Thyroid gland (tissue), 4 donors: ENCODE results near the gene FHOD3.

Source experiments
- POLR2A ChIP-seq, 2 donors: fragments of 450-650 bp; IDR thresholded peaks; one replicate each; pipeline ENCODE4 v1.6.1; 2017; ENCODE audit warnings: antibody characterized with exemption in 2 of 2, mild to moderate bottlenecking in 2 of 2, moderate library complexity in 1 of 2
- TF ChIP-seq, protein P1 (sequence below), 6 experiments: fragments of 200-600 bp in 3 of 6; fragments of 450-650 bp in 3 of 6; sonication (generic) in 3 of 6; IDR thresholded peaks; one replicate each; pipeline ENCODE4 v1.5.1; 2016 to 2019; ENCODE audit warnings: antibody characterized with exemption in 6 of 6, mild to moderate bottlenecking in 2 of 6, inconsistent platforms in 1 of 6, moderate library complexity in 1 of 6

DNA sequence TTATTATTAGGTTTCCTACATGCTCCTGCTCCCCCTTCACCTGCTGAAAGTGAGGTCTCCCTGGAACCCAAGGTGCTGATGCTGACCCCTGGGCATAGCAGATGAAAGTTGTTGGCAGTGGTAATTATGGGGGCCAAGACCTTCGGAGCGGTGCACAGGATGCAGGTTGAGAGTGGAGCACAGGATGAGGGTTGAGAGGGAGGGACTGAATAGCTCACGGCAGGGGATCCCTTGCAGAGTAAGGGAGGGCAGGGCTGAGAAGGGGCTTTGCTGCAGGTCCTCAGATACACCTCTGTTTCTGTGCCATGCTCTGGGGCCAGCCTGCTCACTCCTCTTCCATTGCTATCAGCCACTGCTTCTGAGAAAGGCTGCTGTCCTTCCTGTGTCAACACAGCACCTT is 163.3 kb downstream of the FHOD3 start:
- TF ChIP-seq, protein P1, sequence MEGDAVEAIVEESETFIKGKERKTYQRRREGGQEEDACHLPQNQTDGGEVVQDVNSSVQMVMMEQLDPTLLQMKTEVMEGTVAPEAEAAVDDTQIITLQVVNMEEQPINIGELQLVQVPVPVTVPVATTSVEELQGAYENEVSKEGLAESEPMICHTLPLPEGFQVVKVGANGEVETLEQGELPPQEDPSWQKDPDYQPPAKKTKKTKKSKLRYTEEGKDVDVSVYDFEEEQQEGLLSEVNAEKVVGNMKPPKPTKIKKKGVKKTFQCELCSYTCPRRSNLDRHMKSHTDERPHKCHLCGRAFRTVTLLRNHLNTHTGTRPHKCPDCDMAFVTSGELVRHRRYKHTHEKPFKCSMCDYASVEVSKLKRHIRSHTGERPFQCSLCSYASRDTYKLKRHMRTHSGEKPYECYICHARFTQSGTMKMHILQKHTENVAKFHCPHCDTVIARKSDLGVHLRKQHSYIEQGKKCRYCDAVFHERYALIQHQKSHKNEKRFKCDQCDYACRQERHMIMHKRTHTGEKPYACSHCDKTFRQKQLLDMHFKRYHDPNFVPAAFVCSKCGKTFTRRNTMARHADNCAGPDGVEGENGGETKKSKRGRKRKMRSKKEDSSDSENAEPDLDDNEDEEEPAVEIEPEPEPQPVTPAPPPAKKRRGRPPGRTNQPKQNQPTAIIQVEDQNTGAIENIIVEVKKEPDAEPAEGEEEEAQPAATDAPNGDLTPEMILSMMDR (IDR thresholded peaks at IDR 0.05), result no peak
- no peak for TF ChIP-seq POLR2A (IDR thresholded peaks at IDR 0.05)
